ENCODE results near the gene NCF4. TPM values are rescaled to one million over a fixed set of nuclear protein-coding genes. Genes with fewer than 3 reads are reported as not detected.
A peak's percentile ranks its signal among the peaks of the same experiment; 100 is the strongest.

Gene NCF4
- total RNA-seq, 2 experiments from 2014 or later, result 44.1 to 48.2 TPM

GRCh38 chr22:36839356-36840073 lies 21.3 kb upstream of the NCF4 start:
- DNase-seq (no peak), ATAC-seq (no peak)
- Mint-ChIP-seq H3K27me3 (ENCODE audit: low read depth) (peaks cover 48% of the 10 kb centered on the region), H3K4me1 (ENCODE audit: low read depth) (peaks cover 9% of the 10 kb centered on the region), H3K4me3 (no peak overlapping the region), H3K36me3 (ENCODE audit: low read depth) (no peaks in the 10 kb centered on the region), H3K27ac (no peak overlapping the region), H3K9me3 (ENCODE audit: insufficient read depth) (no peaks in the 10 kb centered on the region)
- POLR2A ChIA-PET, result no interaction called here
- CTCF ChIA-PET, result interaction anchor here (1.0 to 3.5 kb wide), 2 partner anchors 17 to 58 kb away, joined by 4 to 26 read pairs; no protein-coding TSS in a partner anchor

- Mint-ChIP-seq H3K4me1 (ENCODE audit: low read depth) (peaks cover 9% of the 10 kb centered on the region), H3K36me3 (ENCODE audit: low read depth) (no peaks in the 10 kb centered on the region), H3K4me3 (no peak overlapping the region), H3K27ac (no peak overlapping the region), H3K27me3 (ENCODE audit: low read depth) (peaks cover 53% of the 10 kb centered on the region), H3K9me3 (ENCODE audit: insufficient read depth) (no peaks in the 10 kb centered on the region)
- DNase-seq, result no peak
- POLR2A ChIA-PET, result interaction anchor here (0.8 kb wide), 1 partner anchor 20 kb away, joined by 6 read pairs; no protein-coding TSS in a partner anchor
- ATAC-seq, result no peak
- CTCF ChIA-PET, result interaction anchor here (1.0 to 3.5 kb wide), 3 partner anchors 14 to 58 kb away, joined by 3 to 26 read pairs (median 4); no protein-coding TSS in a partner anchor
Observed at GRCh38 chr22:36840106-36840505, 20.7 kb upstream of the NCF4 start.

GRCh38 chr22:36846271-36846670 lies 14.5 kb upstream of the NCF4 start:
- H3K27me3 Mint-ChIP-seq (ENCODE audit: low read depth), result peaks cover 42% of the 10 kb centered on the region
- no peaks in the 10 kb centered on the region for H3K36me3 Mint-ChIP-seq (ENCODE audit: low read depth)
- no peak overlapping the region for H3K27ac Mint-ChIP-seq
- no peaks in the 10 kb centered on the region for H3K4me1 Mint-ChIP-seq (ENCODE audit: low read depth)
- no peak overlapping the region for H3K4me3 Mint-ChIP-seq
- CTCF ChIA-PET, result interaction anchor here (2.6 kb wide), 1 partner anchor 10 kb away, joined by 8 read pairs; no protein-coding TSS in a partner anchor
- no peaks in the 10 kb centered on the region for H3K9me3 Mint-ChIP-seq (ENCODE audit: insufficient read depth)
- POLR2A ChIA-PET, result no interaction called here
- no peak for ATAC-seq
- DNase-seq, result no peak

- CTCF ChIA-PET, result interaction anchor here (1.1 to 2.6 kb wide), 2 partner anchors 9 to 65 kb away, joined by 3 to 8 read pairs; no protein-coding TSS in a partner anchor
- no peaks in the 10 kb centered on the region for H3K4me1 Mint-ChIP-seq (ENCODE audit: low read depth)
- no peak overlapping the region for H3K27ac Mint-ChIP-seq
- H3K4me3 Mint-ChIP-seq, result no peak overlapping the region
- ATAC-seq (no peak), DNase-seq (no peak)
- no peaks in the 10 kb centered on the region for H3K9me3 Mint-ChIP-seq (ENCODE audit: insufficient read depth)
- H3K36me3 Mint-ChIP-seq (ENCODE audit: low read depth), result no peaks in the 10 kb centered on the region
- H3K27me3 Mint-ChIP-seq (ENCODE audit: low read depth), result peaks cover 36% of the 10 kb centered on the region
- POLR2A ChIA-PET, result no interaction called here
Observed at GRCh38 chr22:36846949-36847348, 13.9 kb upstream of the NCF4 start.

- ATAC-seq (no peak), DNase-seq (no peak)
- Mint-ChIP-seq H3K27ac (no peak overlapping the region), H3K9me3 (ENCODE audit: insufficient read depth) (no peaks in the 10 kb centered on the region), H3K27me3 (ENCODE audit: low read depth) (peaks cover 16% of the 10 kb centered on the region), H3K4me3 (no peak overlapping the region), H3K4me1 (ENCODE audit: low read depth) (peaks cover 24% of the 10 kb centered on the region), H3K36me3 (ENCODE audit: low read depth) (no peaks in the 10 kb centered on the region)
- ChIA-PET CTCF (no interaction called here), POLR2A (no interaction called here)
Observed at GRCh38 chr22:36850056-36850455, 10.8 kb upstream of the NCF4 start.

GRCh38 chr22:36850682-36851081 lies 10.1 kb upstream of the NCF4 start:
- no peak for ATAC-seq
- H3K36me3 Mint-ChIP-seq (ENCODE audit: low read depth), result no peaks in the 10 kb centered on the region
- no peaks in the 10 kb centered on the region for H3K9me3 Mint-ChIP-seq (ENCODE audit: insufficient read depth)
- POLR2A ChIA-PET, result no interaction called here
- no peak for DNase-seq
- H3K27ac Mint-ChIP-seq, result no peak overlapping the region
- H3K4me3 Mint-ChIP-seq, result no peak overlapping the region
- peaks cover 25% of the 10 kb centered on the region for H3K4me1 Mint-ChIP-seq (ENCODE audit: low read depth)
- peaks cover 13% of the 10 kb centered on the region for H3K27me3 Mint-ChIP-seq (ENCODE audit: low read depth)
- CTCF ChIA-PET, result interaction anchor here (12.5 kb wide), 1 partner anchor 69 kb away, joined by 332 read pairs; the partner anchor contains the start of gene IFT27

- no peak for DNase-seq
- ChIA-PET POLR2A (interaction anchor here (0.6 kb wide), 1 partner anchor 97 kb away, joined by 3 read pairs; no protein-coding TSS in a partner anchor), CTCF (interaction anchor here (0.8 to 12.5 kb wide), 19 partner anchors 10 to 348 kb away, joined by 3 to 332 read pairs (median 4); partner anchors contain the start of gene IFT27)
- H3K4me3 Mint-ChIP-seq, result no peak overlapping the region
- peaks cover 37% of the 10 kb centered on the region for H3K4me1 Mint-ChIP-seq (ENCODE audit: low read depth)
- peaks cover 7% of the 10 kb centered on the region for H3K27me3 Mint-ChIP-seq (ENCODE audit: low read depth)
- no peak for ATAC-seq
- no peaks in the 10 kb centered on the region for H3K9me3 Mint-ChIP-seq (ENCODE audit: insufficient read depth)
- H3K36me3 Mint-ChIP-seq (ENCODE audit: low read depth), result no peaks in the 10 kb centered on the region
- no peak overlapping the region for H3K27ac Mint-ChIP-seq
Observed at GRCh38 chr22:36852056-36852973, 8.5 kb upstream of the NCF4 start.

- peak; percentile 94 for DNase-seq
- H3K4me1 Mint-ChIP-seq (ENCODE audit: low read depth), result peaks cover 48% of the 10 kb centered on the region
- H3K4me3 Mint-ChIP-seq, result peak overlapping the region; percentile 51
- ChIA-PET POLR2A (interaction anchor here (0.7 kb wide), 1 partner anchor 12 kb away, joined by 4 read pairs; no protein-coding TSS in a partner anchor), CTCF (interaction anchor here (0.7 to 12.5 kb wide), 23 partner anchors 9 to 757 kb away, joined by 3 to 332 read pairs (median 4); partner anchors contain the start of gene IFT27)
- H3K27me3 Mint-ChIP-seq (ENCODE audit: low read depth), result peaks cover 7% of the 10 kb centered on the region
- ATAC-seq, result peak; percentile 79
- H3K9me3 Mint-ChIP-seq (ENCODE audit: insufficient read depth), result no peaks in the 10 kb centered on the region
- H3K36me3 Mint-ChIP-seq (ENCODE audit: low read depth), result no peaks in the 10 kb centered on the region
- peak overlapping the region; percentile 86 for H3K27ac Mint-ChIP-seq
Observed at GRCh38 chr22:36853407-36854099, 7.3 kb upstream of the NCF4 start.

- ATAC-seq (no peak), DNase-seq (no peak)
- Mint-ChIP-seq H3K4me1 (ENCODE audit: low read depth) (peaks cover 67% of the 10 kb centered on the region), H3K27ac (no peak overlapping the region), H3K27me3 (ENCODE audit: low read depth) (peaks cover 3% of the 10 kb centered on the region), H3K9me3 (ENCODE audit: insufficient read depth) (no peaks in the 10 kb centered on the region), H3K36me3 (ENCODE audit: low read depth) (peaks cover 5% of the 10 kb centered on the region), H3K4me3 (no peak overlapping the region)
- ChIA-PET CTCF (interaction anchor here (0.6 to 12.5 kb wide), 36 partner anchors 9 to 344 kb away, joined by 3 to 332 read pairs (median 4); partner anchors contain the start of genes CSF2RB and IFT27), POLR2A (no interaction called here)
Observed at GRCh38 chr22:36855478-36855877, 5.3 kb upstream of the NCF4 start.

GRCh38 chr22:36856121-36856791 lies 4.5 kb upstream of the NCF4 start:
- H3K27me3 Mint-ChIP-seq (ENCODE audit: low read depth), result peaks cover under 1% of the 10 kb centered on the region
- no peaks in the 10 kb centered on the region for H3K9me3 Mint-ChIP-seq (ENCODE audit: insufficient read depth)
- peak overlapping the region; percentile 56 for H3K27ac Mint-ChIP-seq
- H3K4me3 Mint-ChIP-seq, result peak overlapping the region; percentile 38
- ChIA-PET POLR2A (interaction anchor here (0.6 kb wide), 1 partner anchor 327 kb away, joined by 3 read pairs; no protein-coding TSS in a partner anchor), CTCF (interaction anchor here (0.5 to 12.5 kb wide), 63 partner anchors 9 to 363 kb away, joined by 3 to 332 read pairs (median 4); partner anchors contain the start of genes CSF2RB, EIF3D and IFT27)
- ATAC-seq (peak; percentile 63), DNase-seq (peak; percentile 96)
- H3K4me1 Mint-ChIP-seq (ENCODE audit: low read depth), result peaks cover 75% of the 10 kb centered on the region
- peaks cover 5% of the 10 kb centered on the region for H3K36me3 Mint-ChIP-seq (ENCODE audit: low read depth)
